IMR-90 (cell line): ENCODE data around the gene MTERF1. TPM values are rescaled to one million over a fixed set of nuclear protein-coding genes. Genes with fewer than 3 reads are reported as not detected.

Experiments used
- ATAC-seq: fragments of 200-7000 bp; cut with Tn5 transposase; 2 replicates; pipeline ENCODE4 v1.9.1; 2020; ENCODE audit warnings: low read depth, mild to moderate bottlenecking, moderate library complexity
- BruUV-seq: library from RNA; stranded (reverse); fragments of 400-500 nt; replicated peaks from 2 replicates; lab custom pipeline; 2021; lab: Mats Ljungman, UMichigan
- CTCF ChIA-PET: fragments of 300-600 bp; formaldehyde crosslinking; extraction: SDS; loops from one replicate; lab custom pipeline; 2021; ENCODE audit warnings: antibody characterized with exemption; lab: Yijun Ruan, JAX
- POLR2A ChIA-PET: fragments of 300-600 bp; sonication (Branson Sonifier 250); formaldehyde crosslinking; loops from one replicate; lab custom pipeline; 2022; ENCODE audit warnings: antibody characterized with exemption; ENCODE audit not compliant: unreplicated experiment; lab: Charles Lee
- DNase-seq: peaks from one replicate; pipeline ENCODE4 v3.0.0; 2013
- H2AFZ ChIP-seq: replicated peaks from 2 replicates; pipeline ENCODE3; 2013; ENCODE audit warnings: low read length, mild to moderate bottlenecking; ENCODE audit not compliant: poor library complexity
- H2AK5ac ChIP-seq: 2 replicates; pipeline ENCODE4 v1.6.1; 2013; ENCODE audit warnings: low read depth, low read length, inconsistent platforms
- H2AK9ac ChIP-seq: replicated peaks from 2 replicates; pipeline ENCODE3; 2013; ENCODE audit warnings: mild to moderate bottlenecking, low read depth, low read length, moderate library complexity; ENCODE audit not compliant: poor library complexity
- H2BK120ac ChIP-seq: 2 replicates; pipeline ENCODE4 v1.6.1; 2013; ENCODE audit warnings: low read depth, low read length, inconsistent platforms
- H2BK15ac ChIP-seq: 3 replicates; pipeline ENCODE4 v1.6.1; 2013; ENCODE audit warnings: low read depth, low read length, inconsistent platforms
- H2BK20ac ChIP-seq: 2 replicates; pipeline ENCODE4 v1.6.1; 2013; ENCODE audit warnings: low read depth, mild to moderate bottlenecking, inconsistent platforms, low read length, moderate library complexity
- H2BK5ac ChIP-seq: 2 replicates; pipeline ENCODE4 v1.6.1; 2013; ENCODE audit warnings: mild to moderate bottlenecking, low read depth, low read length, inconsistent platforms; ENCODE audit not compliant: poor library complexity, severe bottlenecking
- H3K14ac ChIP-seq: replicated peaks from 2 replicates; pipeline ENCODE4 v1.6.1; 2013; ENCODE audit warnings: low read depth, low read length, inconsistent platforms
- H3K18ac ChIP-seq: 2 replicates; pipeline ENCODE4 v1.6.1; 2013; ENCODE audit warnings: low read depth, low read length, control low read depth
- H3K23ac ChIP-seq: 2 replicates; pipeline ENCODE4 v1.6.1; 2013; ENCODE audit warnings: low read depth, low read length, inconsistent platforms
- H3K27ac ChIP-seq: 2 replicates; pipeline ENCODE4 v1.5.1; 2013; ENCODE audit warnings: mild to moderate bottlenecking, control low read depth, low read length; ENCODE audit not compliant: insufficient read depth
- H3K27me3 ChIP-seq: 2 replicates; pipeline ENCODE4 v1.6.1; 2013; ENCODE audit warnings: low read length; ENCODE audit not compliant: control insufficient read depth, insufficient read depth
- H3K36me3 ChIP-seq: 2 replicates; pipeline ENCODE4 v1.6.1; 2013; ENCODE audit warnings: low read length, mixed read lengths; ENCODE audit not compliant: control insufficient read depth, insufficient read depth
- H3K4ac ChIP-seq: 2 replicates; pipeline ENCODE4 v1.6.1; 2013; ENCODE audit warnings: low read depth, low read length, inconsistent platforms
- H3K4me1 ChIP-seq: 2 replicates; pipeline ENCODE4 v1.6.1; 2013; ENCODE audit warnings: low read length, mixed read lengths; ENCODE audit not compliant: control insufficient read depth, insufficient read depth
- H3K4me2 ChIP-seq: 2 replicates; pipeline ENCODE4 v1.6.1; 2013; ENCODE audit warnings: low read depth, mild to moderate bottlenecking, control low read depth, low read length, moderate library complexity
- H3K4me3 ChIP-seq: 2 replicates; pipeline ENCODE4 v1.5.1; 2013; ENCODE audit warnings: low read depth, mild to moderate bottlenecking, control low read depth, low read length, moderate library complexity; ENCODE audit not compliant: insufficient read depth
- H3K56ac ChIP-seq: 2 replicates; pipeline ENCODE4 v1.6.1; 2013; ENCODE audit warnings: low read length, inconsistent platforms; ENCODE audit not compliant: insufficient read depth; ENCODE audit errors: extremely low read depth
- H3K79me1 ChIP-seq, 2 experiments: 2 replicates each; pipeline ENCODE4 v1.6.1; 2013; ENCODE audit warnings: low read length in 2 of 2, inconsistent platforms in 1 of 2, low read depth in 1 of 2
- H3K9ac ChIP-seq: 2 replicates; pipeline ENCODE4 v1.6.1; 2013; ENCODE audit warnings: low read depth, low read length, control low read depth
- H3K9me1 ChIP-seq: 2 replicates; pipeline ENCODE4 v1.6.1; 2013; ENCODE audit warnings: low read length, inconsistent platforms; ENCODE audit not compliant: insufficient read depth
- H3K9me3 ChIP-seq: 2 replicates; pipeline ENCODE4 v1.6.1; 2013; ENCODE audit warnings: low read length; ENCODE audit not compliant: control insufficient read depth, insufficient read depth
- H4K20me1 ChIP-seq: 2 replicates; pipeline ENCODE4 v1.6.1; 2013; ENCODE audit warnings: low read length, inconsistent platforms; ENCODE audit not compliant: insufficient read depth
- H4K5ac ChIP-seq: 2 replicates; pipeline ENCODE4 v1.6.1; 2013; ENCODE audit warnings: mild to moderate bottlenecking, low read depth, low read length, control low read depth
- H4K8ac ChIP-seq, 2 experiments: 2 replicates each; pipeline ENCODE4 v1.6.1; 2013; ENCODE audit warnings: low read depth in 2 of 2, low read length in 2 of 2, control low read depth in 1 of 2, inconsistent platforms in 1 of 2
- H4K91ac ChIP-seq: 2 replicates; pipeline ENCODE4 v1.6.1; 2013; ENCODE audit warnings: low read depth, low read length, inconsistent platforms; ENCODE audit not compliant: insufficient read depth
- BHLHE40 ChIP-seq: fragments of 150-350 bp; IDR thresholded peaks from 2 replicates; pipeline ENCODE4 v1.6.1; 2016; ENCODE audit warnings: mild to moderate bottlenecking, low read depth, low read length
- ELK1 ChIP-seq: fragments of 150-350 bp; IDR thresholded peaks from 2 replicates; pipeline ENCODE4 v1.6.1; 2016; ENCODE audit warnings: low read depth, mild to moderate bottlenecking, low read length, moderate library complexity, borderline replicate concordance
- FOS ChIP-seq: fragments of 150-350 bp; IDR thresholded peaks from 2 replicates; pipeline ENCODE4 v1.6.1; 2016; ENCODE audit warnings: low read depth, low read length
- MXI1 ChIP-seq: IDR thresholded peaks from 2 replicates; pipeline ENCODE4 v1.6.1; 2012; ENCODE audit warnings: low read depth, mild to moderate bottlenecking, low read length, moderate library complexity, borderline replicate concordance
- RAD21 ChIP-seq: IDR thresholded peaks from 2 replicates; pipeline ENCODE4 v1.6.1; 2012; ENCODE audit warnings: low read length, improper control_type of control experiment
- RCOR1 ChIP-seq: IDR thresholded peaks from 2 replicates; pipeline ENCODE4 v1.6.1; 2012; ENCODE audit warnings: mild to moderate bottlenecking, low read length, improper control_type of control experiment; ENCODE audit not compliant: insufficient replicate concordance
- WGBS, 2 experiments: methylation state at CpG; one replicate each; pipeline versions ENCODE4 v1.1.5 to v1.1.7; 2013; ENCODE audit warnings: missing lambda C conversion rate in 2 of 2; ENCODE audit not compliant: insufficient read length in 1 of 2; ENCODE audit errors: extremely low coverage in 2 of 2; 5-methylcytosine and 5-hydroxymethylcytosine counted together
- dilution Hi-C: fragments of 300-500 bp; cut with HindIII; formaldehyde crosslinking; loops from one replicate; pipeline ENCODE4 v1.14.3; 2018; ENCODE audit warnings: low sequenced_read_pairs; ENCODE audit not compliant: unreplicated experiment
- in situ Hi-C: fragments of 300-500 bp; cut with MboI; formaldehyde crosslinking; loops from 3 replicates; pipeline ENCODE4 v1.14.3; 2019; ENCODE audit warnings: low sequenced_read_pairs, inconsistent platforms, mixed read lengths
- intact Hi-C: fragments of 100-400 bp; cut with micrococcal nuclease; formaldehyde crosslinking; loops from 2 replicates; pipeline ENCODE4 v1.10.0; 2022
- polyA plus RNA-seq, 3 experiments: library from polyadenylated mRNA; depleted of rRNA; stranded (reverse); fragments of >200 nt; gene quantifications; 2 replicates each; pipeline ENCODE4 v1.2.3, GENCODE V29; 2012; ENCODE audit warnings: low replicate concordance in 1 of 3
- total RNA-seq: library from RNA; depleted of rRNA; stranded (reverse); fragments of >200 nt; gene quantifications from 2 replicates; pipeline ENCODE4 v1.2.3, GENCODE V29; 2012
- TF ChIP-seq, protein P1 (sequence below): fragments of 150-350 bp; IDR thresholded peaks from 2 replicates; pipeline ENCODE4 v1.6.1; 2017; ENCODE audit warnings: mild to moderate bottlenecking, antibody characterized with exemption, low read length, low read depth
- TF ChIP-seq, protein P2 (sequence below): conservative IDR thresholded peaks from 2 replicates; pipeline ENCODE4 v1.5.1; 2012; ENCODE audit warnings: mild to moderate bottlenecking, low read depth, low read length, improper control_type of control experiment

Gene MTERF1
- total and polyA plus RNA-seq, 2 of the 4 experiments (the other 2 are of a cell fraction), result 7.0 to 7.3 TPM

DNA sequence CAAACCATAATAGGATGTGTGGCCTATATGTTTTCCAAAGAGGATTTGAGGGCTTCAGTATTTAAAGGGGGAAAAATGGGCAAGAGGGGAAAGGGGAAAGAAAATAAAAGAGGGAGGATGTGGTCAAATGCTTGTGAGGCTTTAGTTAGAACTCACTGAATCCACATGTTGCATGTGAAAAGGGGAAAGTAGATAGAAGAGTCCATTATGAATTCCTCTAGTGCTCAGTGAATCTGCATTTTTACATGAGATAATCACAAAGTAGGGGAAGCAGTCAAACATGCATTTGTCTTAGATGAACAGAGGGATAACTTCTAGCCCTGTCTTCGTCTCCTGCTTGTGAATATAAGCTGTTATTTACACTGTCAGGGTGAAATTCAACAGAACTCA is 35.5 kb upstream of the MTERF1 start:
- CTCF ChIA-PET, result no interaction called here

More for the DNA sequence above, 35.5 kb upstream of the MTERF1 start:
- Histone ChIP-seq H3K18ac (no peak overlapping the region; the same call in 1 of the 2 replicates), H4K20me1 (no peaks in the 10 kb centered on the region), H3K23ac (no peak overlapping the region), H3K56ac (no peak overlapping the region), H4K8ac (no peak overlapping the region), H3K9ac (no peak overlapping the region), H2AK9ac (no peak overlapping the region), H2BK15ac (no peak overlapping the region), H2BK5ac (no peak overlapping the region), H2BK20ac (no peak overlapping the region), H3K79me1 (no peaks in the 10 kb centered on the region), H2AFZ (no peak overlapping the region), H3K14ac (no peak overlapping the region), H3K4me3 (no peak overlapping the region), H4K91ac (no peak overlapping the region), H3K4me1 (peaks cover 7% of the 10 kb centered on the region), H3K4ac (no peak overlapping the region), H3K9me3 (no peaks in the 10 kb centered on the region), H3K27me3 (no peaks in the 10 kb centered on the region), H2BK120ac (no peak overlapping the region), H2AK5ac (no peak overlapping the region), H4K5ac (no peak overlapping the region), H3K4me2 (no peak overlapping the region), H3K9me1 (no peaks in the 10 kb centered on the region), H3K36me3 (no peaks in the 10 kb centered on the region), H3K27ac (no peak overlapping the region)
- BruUV-seq, result no TSS peak
- 71% methylated on average over 1 of the region's 1 CpG; no CpG with 5 or more reads in 1 of the 2 experiments for WGBS, 2 experiments
- in situ Hi-C loops (no loop called here), intact Hi-C loops (no loop called here), dilution Hi-C loops (no loop called here)
- POLR2A ChIA-PET, result no interaction called here
- DNase-seq (no peak), ATAC-seq (no peak)
- TF ChIP-seq ELK1 (no peak), RAD21 (no peak), FOS (no peak), RCOR1 (no peak), MXI1 (no peak), BHLHE40 (no peak)
- TF ChIP-seq, protein P1, sequence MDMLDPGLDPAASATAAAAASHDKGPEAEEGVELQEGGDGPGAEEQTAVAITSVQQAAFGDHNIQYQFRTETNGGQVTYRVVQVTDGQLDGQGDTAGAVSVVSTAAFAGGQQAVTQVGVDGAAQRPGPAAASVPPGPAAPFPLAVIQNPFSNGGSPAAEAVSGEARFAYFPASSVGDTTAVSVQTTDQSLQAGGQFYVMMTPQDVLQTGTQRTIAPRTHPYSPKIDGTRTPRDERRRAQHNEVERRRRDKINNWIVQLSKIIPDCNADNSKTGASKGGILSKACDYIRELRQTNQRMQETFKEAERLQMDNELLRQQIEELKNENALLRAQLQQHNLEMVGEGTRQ, result no peak
- TF ChIP-seq, protein P2, sequence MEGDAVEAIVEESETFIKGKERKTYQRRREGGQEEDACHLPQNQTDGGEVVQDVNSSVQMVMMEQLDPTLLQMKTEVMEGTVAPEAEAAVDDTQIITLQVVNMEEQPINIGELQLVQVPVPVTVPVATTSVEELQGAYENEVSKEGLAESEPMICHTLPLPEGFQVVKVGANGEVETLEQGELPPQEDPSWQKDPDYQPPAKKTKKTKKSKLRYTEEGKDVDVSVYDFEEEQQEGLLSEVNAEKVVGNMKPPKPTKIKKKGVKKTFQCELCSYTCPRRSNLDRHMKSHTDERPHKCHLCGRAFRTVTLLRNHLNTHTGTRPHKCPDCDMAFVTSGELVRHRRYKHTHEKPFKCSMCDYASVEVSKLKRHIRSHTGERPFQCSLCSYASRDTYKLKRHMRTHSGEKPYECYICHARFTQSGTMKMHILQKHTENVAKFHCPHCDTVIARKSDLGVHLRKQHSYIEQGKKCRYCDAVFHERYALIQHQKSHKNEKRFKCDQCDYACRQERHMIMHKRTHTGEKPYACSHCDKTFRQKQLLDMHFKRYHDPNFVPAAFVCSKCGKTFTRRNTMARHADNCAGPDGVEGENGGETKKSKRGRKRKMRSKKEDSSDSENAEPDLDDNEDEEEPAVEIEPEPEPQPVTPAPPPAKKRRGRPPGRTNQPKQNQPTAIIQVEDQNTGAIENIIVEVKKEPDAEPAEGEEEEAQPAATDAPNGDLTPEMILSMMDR, result no peak
